Globus pallidus (tissue), 1 donor: ENCODE measurements around the gene ANO3.

Experiments
- DNase-seq: peaks from one replicate; pipeline ENCODE4 v3.0.0-alpha.2; 2015; ENCODE audit warnings: low spot score

ANO3 gene

GRCh38 chr11:26710489-26710888, 378.6 kb downstream of the ANO3 start:
- no peak for DNase-seq

- no peak for DNase-seq
Observed at GRCh38 chr11:26712497-26712896, 380.6 kb downstream of the ANO3 start.
